Measurements from ENCODE around the gene ARL10.

ARL10 gene

GRCh38 chr5:176373100-176373818 is 8.0 kb downstream of the ARL10 start:
- no peak overlapping the region for H3K4me3 Mint-ChIP-seq
- peaks cover 83% of the 10 kb centered on the region for H3K36me3 Mint-ChIP-seq (ENCODE audit: low read depth)
- no peaks in the 10 kb centered on the region for H3K4me1 Mint-ChIP-seq (ENCODE audit: low read depth)
- no peak overlapping the region for H3K27ac Mint-ChIP-seq
- H3K9me3 Mint-ChIP-seq = no peaks in the 10 kb centered on the region
- DNase-seq = no peak
- no peaks in the 10 kb centered on the region for H3K27me3 Mint-ChIP-seq

- Mint-ChIP-seq H3K9me3 (no peaks in the 10 kb centered on the region), H3K4me1 (ENCODE audit: low read depth) (peaks cover 2% of the 10 kb centered on the region), H3K4me3 (no peak overlapping the region), H3K27ac (no peak overlapping the region), H3K27me3 (no peaks in the 10 kb centered on the region), H3K36me3 (ENCODE audit: low read depth) (peaks cover 95% of the 10 kb centered on the region)
- no peak for DNase-seq
Measured at GRCh38 chr5:176379881-176380280, 14.6 kb downstream of the ARL10 start.

- Mint-ChIP-seq H3K27me3 (no peaks in the 10 kb centered on the region), H3K9me3 (no peaks in the 10 kb centered on the region), H3K27ac (peak overlapping the region; percentile 33), H3K36me3 (ENCODE audit: low read depth) (peaks cover 97% of the 10 kb centered on the region), H3K4me3 (no peak overlapping the region), H3K4me1 (ENCODE audit: low read depth) (peaks cover 16% of the 10 kb centered on the region)
- no peak for DNase-seq
Measured at GRCh38 chr5:176381423-176381822, 16.1 kb downstream of the ARL10 start.

GRCh38 chr5:176381979-176382378 is 16.7 kb downstream of the ARL10 start:
- peak overlapping the region; percentile 50 for H3K27ac Mint-ChIP-seq
- H3K4me1 Mint-ChIP-seq (ENCODE audit: low read depth) = peaks cover 22% of the 10 kb centered on the region
- no peak for DNase-seq
- H3K9me3 Mint-ChIP-seq = no peaks in the 10 kb centered on the region
- H3K27me3 Mint-ChIP-seq = no peaks in the 10 kb centered on the region
- H3K36me3 Mint-ChIP-seq (ENCODE audit: low read depth) = peaks cover 98% of the 10 kb centered on the region
- no peak overlapping the region for H3K4me3 Mint-ChIP-seq

- H3K27ac Mint-ChIP-seq = peak overlapping the region; percentile 50
- H3K4me3 Mint-ChIP-seq = no peak overlapping the region
- no peaks in the 10 kb centered on the region for H3K27me3 Mint-ChIP-seq
- no peaks in the 10 kb centered on the region for H3K9me3 Mint-ChIP-seq
- H3K36me3 Mint-ChIP-seq (ENCODE audit: low read depth) = peaks cover 99% of the 10 kb centered on the region
- H3K4me1 Mint-ChIP-seq (ENCODE audit: low read depth) = peaks cover 27% of the 10 kb centered on the region
- no peak for DNase-seq
Measured at GRCh38 chr5:176382721-176383120, 17.4 kb downstream of the ARL10 start.

GRCh38 chr5:176383248-176383905 is 18.1 kb downstream of the ARL10 start:
- H3K4me1 Mint-ChIP-seq (ENCODE audit: low read depth) = peaks cover 28% of the 10 kb centered on the region
- peaks cover 99% of the 10 kb centered on the region for H3K36me3 Mint-ChIP-seq (ENCODE audit: low read depth)
- no peak overlapping the region for H3K27ac Mint-ChIP-seq

GRCh38 chr5:176383961-176384360 is 18.7 kb downstream of the ARL10 start:
- Mint-ChIP-seq H3K36me3 (ENCODE audit: low read depth) (peaks cover 97% of the 10 kb centered on the region), H3K4me3 (no peak overlapping the region), H3K27me3 (no peaks in the 10 kb centered on the region), H3K9me3 (no peaks in the 10 kb centered on the region), H3K4me1 (ENCODE audit: low read depth) (peaks cover 28% of the 10 kb centered on the region), H3K27ac (no peak overlapping the region)
- no peak for DNase-seq

More at GRCh38 chr5:176383248-176383905, 18.1 kb downstream of the ARL10 start:
- Mint-ChIP-seq H3K27me3 (no peaks in the 10 kb centered on the region), H3K4me3 (no peak overlapping the region), H3K9me3 (no peaks in the 10 kb centered on the region)
- DNase-seq = no peak

- Mint-ChIP-seq H3K4me3 (no peak overlapping the region), H3K27ac (peak overlapping the region; percentile 84), H3K9me3 (no peaks in the 10 kb centered on the region), H3K4me1 (ENCODE audit: low read depth) (peaks cover 28% of the 10 kb centered on the region), H3K27me3 (no peaks in the 10 kb centered on the region), H3K36me3 (ENCODE audit: low read depth) (peaks cover 97% of the 10 kb centered on the region)
- DNase-seq = no peak
Measured at GRCh38 chr5:176384366-176384930, 19.2 kb downstream of the ARL10 start.

- H3K9me3 Mint-ChIP-seq = no peaks in the 10 kb centered on the region
- H3K27me3 Mint-ChIP-seq = no peaks in the 10 kb centered on the region
- peaks cover 31% of the 10 kb centered on the region for H3K4me1 Mint-ChIP-seq (ENCODE audit: low read depth)
- H3K27ac Mint-ChIP-seq = peak overlapping the region; percentile 84
- no peak overlapping the region for H3K4me3 Mint-ChIP-seq
- no peak for DNase-seq
- peaks cover 96% of the 10 kb centered on the region for H3K36me3 Mint-ChIP-seq (ENCODE audit: low read depth)
Measured at GRCh38 chr5:176384991-176385390, 19.7 kb downstream of the ARL10 start.

GRCh38 chr5:176386491-176386890 is 21.2 kb downstream of the ARL10 start:
- Mint-ChIP-seq H3K36me3 (ENCODE audit: low read depth) (peaks cover 96% of the 10 kb centered on the region), H3K9me3 (no peaks in the 10 kb centered on the region), H3K4me1 (ENCODE audit: low read depth) (peaks cover 35% of the 10 kb centered on the region), H3K4me3 (peak overlapping the region; percentile 98), H3K27ac (peak overlapping the region; percentile 100), H3K27me3 (no peaks in the 10 kb centered on the region)
- DNase-seq = no peak

GRCh38 chr5:176387384-176387925 is 22.2 kb downstream of the ARL10 start:
- H3K36me3 Mint-ChIP-seq (ENCODE audit: low read depth) = peaks cover 96% of the 10 kb centered on the region

GRCh38 chr5:176388003-176388443 is 22.7 kb downstream of the ARL10 start:
- Mint-ChIP-seq H3K27me3 (no peaks in the 10 kb centered on the region), H3K4me3 (peak overlapping the region; percentile 98), H3K36me3 (ENCODE audit: low read depth) (peaks cover 95% of the 10 kb centered on the region), H3K9me3 (no peaks in the 10 kb centered on the region), H3K27ac (peak overlapping the region; percentile 100), H3K4me1 (ENCODE audit: low read depth) (peaks cover 35% of the 10 kb centered on the region)
- DNase-seq = no peak

More at GRCh38 chr5:176387384-176387925, 22.2 kb downstream of the ARL10 start:
- Mint-ChIP-seq H3K4me3 (peak overlapping the region; percentile 98), H3K27ac (peak overlapping the region; percentile 100), H3K4me1 (ENCODE audit: low read depth) (peaks cover 35% of the 10 kb centered on the region), H3K27me3 (no peaks in the 10 kb centered on the region), H3K9me3 (no peaks in the 10 kb centered on the region)
- no peak for DNase-seq

GRCh38 chr5:176388444-176389134 is 23.3 kb downstream of the ARL10 start, which contains the start of the genes HIGD2A and NOP16:
HIGD2A (plus strand) TSS chr5:176388751; CDS start chr5:176388820, 69 bp downstream.
NOP16 (minus strand) TSS chr5:176388598; CDS start chr5:176388539, 59 bp downstream.
- Mint-ChIP-seq H3K36me3 (ENCODE audit: low read depth) (peaks cover 95% of the 10 kb centered on the region), H3K27me3 (no peaks in the 10 kb centered on the region), H3K4me3 (peak within 1 kb of the TSS; percentile 98), H3K4me1 (ENCODE audit: low read depth) (peaks cover 35% of the 10 kb centered on the region), H3K27ac (peak within 1 kb of the TSS; percentile 100), H3K9me3 (no peaks in the 10 kb centered on the region)
- DNase-seq = peak; percentile 96
